Omental fat pad (tissue), 4 donors: ENCODE results near the gene OR10H2. TPM values are rescaled to one million over a fixed set of nuclear protein-coding genes. Genes with fewer than 3 reads are reported as not detected.
"Not testable (repeated sequence)": the region's sequence is repeated elsewhere in the genome, so short reads cannot be mapped to it uniquely, and the experiment has no call there.

ENCODE experiments used
- ATAC-seq: fragments of 150-250 bp; one replicate; pipeline ENCODE4 v1.9.1; 2016; ENCODE audit warnings: mild to moderate bottlenecking, moderate library complexity; ENCODE audit not compliant: low FRiP score
- DNase-seq: peaks from one replicate; pipeline ENCODE4 v3.0.0-alpha.2; 2019; ENCODE audit warnings: low spot score
- total RNA-seq, 4 donors: library from RNA; depleted of rRNA; stranded (reverse); fragments of >200 nt; gene quantifications; one replicate each; pipeline ENCODE4 v1.1.0, GENCODE V29; 2016
- TF ChIP-seq, protein P1 (sequence below), 3 donors: fragments of 450-650 bp; IDR thresholded peaks; one replicate each; pipeline ENCODE4 v1.5.1; 2016 to 2017; ENCODE audit warnings: antibody characterized with exemption in 3 of 3, mild to moderate bottlenecking in 3 of 3, moderate library complexity in 2 of 3

OR10H2 gene, protein sequence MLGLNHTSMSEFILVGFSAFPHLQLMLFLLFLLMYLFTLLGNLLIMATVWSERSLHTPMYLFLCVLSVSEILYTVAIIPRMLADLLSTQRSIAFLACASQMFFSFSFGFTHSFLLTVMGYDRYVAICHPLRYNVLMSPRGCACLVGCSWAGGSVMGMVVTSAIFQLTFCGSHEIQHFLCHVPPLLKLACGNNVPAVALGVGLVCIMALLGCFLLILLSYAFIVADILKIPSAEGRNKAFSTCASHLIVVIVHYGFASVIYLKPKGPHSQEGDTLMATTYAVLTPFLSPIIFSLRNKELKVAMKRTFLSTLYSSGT
- not detected for total RNA-seq

DNA sequence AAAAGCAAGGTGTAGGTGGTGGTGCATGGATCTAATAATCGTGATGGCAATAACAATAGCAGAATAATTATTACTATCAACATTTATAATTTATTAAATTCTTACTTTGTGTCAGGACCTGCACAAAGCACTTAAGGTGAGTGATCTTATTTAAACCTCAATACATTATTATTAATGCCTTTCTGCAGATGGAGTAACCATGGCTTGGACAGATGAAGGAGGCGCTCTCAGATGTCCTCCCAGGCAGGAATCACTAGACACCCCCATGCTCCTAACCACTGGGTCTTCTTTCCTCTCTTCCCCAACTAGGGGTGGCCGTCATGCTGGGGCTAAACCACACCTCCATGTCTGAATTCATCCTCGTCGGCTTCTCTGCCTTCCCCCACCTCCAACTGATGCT lies at the start of gene OR10H2:
TSS of gene OR10H2 (plus strand) at position 301 of the 400 bp plus-strand sequence. CDS start at position 321, 20 bp downstream.
- ATAC-seq (no peak), DNase-seq (no peak)
- TF ChIP-seq, protein P1, sequence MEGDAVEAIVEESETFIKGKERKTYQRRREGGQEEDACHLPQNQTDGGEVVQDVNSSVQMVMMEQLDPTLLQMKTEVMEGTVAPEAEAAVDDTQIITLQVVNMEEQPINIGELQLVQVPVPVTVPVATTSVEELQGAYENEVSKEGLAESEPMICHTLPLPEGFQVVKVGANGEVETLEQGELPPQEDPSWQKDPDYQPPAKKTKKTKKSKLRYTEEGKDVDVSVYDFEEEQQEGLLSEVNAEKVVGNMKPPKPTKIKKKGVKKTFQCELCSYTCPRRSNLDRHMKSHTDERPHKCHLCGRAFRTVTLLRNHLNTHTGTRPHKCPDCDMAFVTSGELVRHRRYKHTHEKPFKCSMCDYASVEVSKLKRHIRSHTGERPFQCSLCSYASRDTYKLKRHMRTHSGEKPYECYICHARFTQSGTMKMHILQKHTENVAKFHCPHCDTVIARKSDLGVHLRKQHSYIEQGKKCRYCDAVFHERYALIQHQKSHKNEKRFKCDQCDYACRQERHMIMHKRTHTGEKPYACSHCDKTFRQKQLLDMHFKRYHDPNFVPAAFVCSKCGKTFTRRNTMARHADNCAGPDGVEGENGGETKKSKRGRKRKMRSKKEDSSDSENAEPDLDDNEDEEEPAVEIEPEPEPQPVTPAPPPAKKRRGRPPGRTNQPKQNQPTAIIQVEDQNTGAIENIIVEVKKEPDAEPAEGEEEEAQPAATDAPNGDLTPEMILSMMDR (IDR thresholded peaks at IDR 0.05) = no peak

DNA sequence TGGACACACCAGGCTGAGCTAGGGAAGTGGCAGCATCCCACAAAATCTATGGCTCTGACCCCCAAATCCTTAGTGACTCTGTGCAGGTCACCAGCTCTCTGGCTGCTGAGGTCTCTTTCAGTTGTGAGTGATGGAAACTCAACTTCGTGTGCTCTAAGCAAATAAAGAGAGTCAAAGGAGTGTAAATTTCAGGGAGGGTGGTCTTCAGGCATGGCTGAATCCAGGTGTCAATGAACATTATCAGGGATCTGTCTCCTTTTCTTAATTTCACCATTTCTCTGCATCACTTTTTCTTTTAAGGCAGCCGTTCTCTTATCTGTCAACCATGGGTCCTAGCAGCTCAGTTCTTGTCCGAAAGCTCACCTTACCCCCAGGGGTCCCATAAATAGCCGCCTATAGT lies 48.7 kb upstream of the OR10H2 start:
- TF ChIP-seq, protein P1 (IDR thresholded peaks at IDR 0.05) = no peak
- DNase-seq = no peak
- ATAC-seq = no peak

DNA sequence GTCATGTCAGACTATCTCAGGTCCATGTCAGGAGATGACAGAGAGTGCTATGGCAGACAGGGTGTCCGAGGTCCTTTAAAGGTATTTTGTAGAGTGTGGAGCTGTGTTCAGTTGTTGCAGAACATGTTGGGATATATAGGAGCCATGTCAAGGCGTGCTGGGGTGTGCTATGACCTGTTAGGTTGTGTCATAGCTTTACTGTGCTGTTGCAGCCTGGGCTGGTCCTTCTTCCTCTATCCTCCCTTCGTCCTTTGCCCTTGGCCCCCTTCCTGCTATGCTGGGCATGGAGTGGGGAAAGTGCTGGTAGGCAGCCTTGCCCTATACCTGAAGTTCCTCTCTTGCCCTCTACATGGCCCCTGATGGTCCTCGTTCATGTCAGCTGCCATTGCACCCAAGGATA lies 48.0 kb upstream of the OR10H2 start:
- not testable (repeated sequence) for DNase-seq

DNA sequence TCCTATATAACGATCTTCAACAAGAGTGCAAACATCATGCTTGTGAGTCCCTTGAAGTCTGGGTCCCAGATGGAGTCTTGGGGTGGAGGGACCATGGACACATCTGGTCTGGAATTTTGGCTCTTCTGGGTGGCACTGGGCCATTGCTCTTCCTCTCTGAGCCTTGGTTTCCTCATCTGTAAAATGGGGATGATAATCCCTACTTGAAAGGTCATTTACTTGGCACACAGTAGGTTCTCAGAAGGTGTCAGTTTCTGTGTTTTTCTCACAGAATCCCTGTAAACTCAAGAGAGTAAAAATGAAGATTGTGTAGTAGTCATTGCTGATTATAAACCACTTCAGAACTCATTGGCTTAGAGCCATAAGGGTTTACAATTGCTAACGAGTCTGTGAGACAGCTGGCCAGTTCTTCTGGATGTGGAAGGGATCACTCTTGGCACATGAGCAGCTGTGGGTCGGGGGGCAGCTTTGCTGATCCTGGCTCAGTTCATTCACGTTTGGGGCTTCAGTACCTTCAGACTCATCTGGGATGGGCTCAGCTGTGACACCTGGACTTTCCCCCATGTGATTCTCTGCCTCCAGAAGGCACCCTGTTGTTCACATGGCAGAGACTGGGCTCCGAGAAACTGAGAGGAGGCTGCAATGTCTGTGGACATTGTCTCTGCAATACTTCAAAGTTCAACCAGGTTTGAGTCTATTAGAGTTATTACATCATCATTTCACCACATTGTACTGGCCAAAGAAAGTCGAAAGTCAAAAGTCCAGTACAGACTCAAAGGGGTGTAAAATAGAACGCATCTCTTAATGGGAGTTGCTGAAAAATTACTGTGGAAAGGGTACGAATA lies 47.1 kb upstream of the OR10H2 start:
- TF ChIP-seq, protein P1 (IDR thresholded peaks at IDR 0.05) = no peak
- DNase-seq (no peak), ATAC-seq (no peak)

More for the DNA sequence above, 48.0 kb upstream of the OR10H2 start:
- not testable (repeated sequence) for ATAC-seq

DNA sequence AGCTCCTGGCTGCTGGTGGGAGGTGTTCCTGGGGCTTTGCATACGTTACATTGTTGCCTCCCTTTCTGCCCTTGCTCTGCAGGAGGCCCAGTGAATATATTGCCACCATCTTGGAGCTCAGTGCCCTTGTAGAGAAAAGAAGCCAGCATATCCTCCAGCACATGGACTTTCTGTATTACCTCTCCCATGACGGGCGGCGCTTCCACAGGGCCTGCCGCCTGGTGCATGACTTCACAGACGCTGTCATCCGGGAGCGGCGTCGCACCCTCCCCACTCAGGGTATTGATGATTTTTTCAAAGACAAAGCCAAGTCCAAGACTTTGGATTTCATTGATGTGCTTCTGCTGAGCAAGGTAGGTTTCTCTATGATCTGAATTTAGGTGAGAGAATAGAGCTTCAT lies 44.4 kb upstream of the OR10H2 start:
- ATAC-seq (no peak), DNase-seq (no peak)
- TF ChIP-seq, protein P1 (IDR thresholded peaks at IDR 0.05) = no peak

DNA sequence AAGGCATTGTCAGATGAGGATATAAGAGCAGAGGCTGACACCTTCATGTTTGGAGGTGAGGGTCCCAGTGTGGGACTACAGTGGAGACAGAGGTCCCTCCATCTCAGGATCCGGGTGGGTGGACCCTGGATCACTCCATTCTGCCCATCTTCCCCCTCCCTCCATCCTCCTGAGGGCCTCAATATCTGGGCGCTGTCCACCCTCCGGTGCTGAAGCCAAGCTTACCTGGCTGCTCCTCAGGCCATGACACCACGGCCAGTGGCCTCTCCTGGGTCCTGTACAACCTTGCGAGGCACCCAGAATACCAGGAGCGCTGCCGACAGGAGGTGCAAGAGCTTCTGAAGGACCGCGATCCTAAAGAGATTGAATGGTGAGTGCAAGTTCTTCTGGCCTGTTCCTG lies 43.0 kb upstream of the OR10H2 start:
- no peak for ATAC-seq
- TF ChIP-seq, protein P1 (IDR thresholded peaks at IDR 0.05) = no peak
- DNase-seq = no peak

DNA sequence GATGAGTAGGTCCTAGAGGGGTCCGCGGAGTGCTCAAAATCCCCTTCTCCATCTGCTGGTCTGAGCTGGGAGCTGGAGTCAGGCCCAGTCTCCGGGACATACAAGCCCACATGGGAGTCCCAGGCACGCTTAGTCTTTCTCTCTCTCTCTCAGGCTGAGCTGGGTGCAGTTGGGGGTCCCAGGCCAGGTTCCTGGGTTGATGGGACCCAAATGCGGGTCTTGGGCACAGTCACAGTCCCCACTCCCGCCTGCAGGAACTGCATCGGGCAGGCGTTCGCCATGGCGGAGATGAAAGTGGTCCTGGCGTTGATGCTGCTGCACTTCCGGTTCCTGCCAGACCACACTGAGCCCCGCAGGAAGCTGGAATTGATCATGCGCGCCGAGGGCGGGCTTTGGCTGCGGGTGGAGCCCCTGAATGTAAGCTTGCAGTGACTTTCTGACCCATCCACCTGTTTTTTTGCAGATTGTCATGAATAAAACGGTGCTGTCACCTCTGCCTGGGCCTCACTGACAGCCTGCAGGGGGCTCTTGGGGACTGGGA lies 31.1 kb upstream of the OR10H2 start:
- DNase-seq (no peak), ATAC-seq (no peak)
- TF ChIP-seq, protein P1 (IDR thresholded peaks at IDR 0.05) = no peak
